HTERT RPE-1 (cell line): ENCODE results near the gene LTBP1.

Experiments used
- in situ Hi-C: fragments of 300-500 bp; cut with MboI; formaldehyde crosslinking; loops from 4 replicates; pipeline ENCODE4 v1.14.3; 2020; ENCODE audit warnings: low sequenced_read_pairs

The LTBP1 gene

DNA sequence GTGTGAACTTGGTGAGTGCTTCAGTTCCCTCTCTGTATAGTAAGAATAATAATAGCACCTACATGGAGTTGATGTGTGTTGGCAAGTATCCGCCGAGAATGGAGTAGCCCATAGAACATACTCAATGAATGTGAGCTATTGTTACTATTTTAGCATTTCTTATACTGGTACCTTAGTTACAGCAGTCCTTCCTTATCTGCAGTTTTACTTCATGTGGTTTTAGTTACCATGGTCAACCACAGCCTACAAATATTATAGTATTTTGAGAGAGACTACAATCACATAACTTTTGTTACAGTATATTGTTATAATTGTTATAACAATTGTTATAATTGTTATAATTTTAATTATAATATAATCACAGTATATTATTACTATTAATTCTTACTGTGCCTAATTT lies 377.2 kb downstream of the LTBP1 start:
- in situ Hi-C loops = no loop called here

DNA sequence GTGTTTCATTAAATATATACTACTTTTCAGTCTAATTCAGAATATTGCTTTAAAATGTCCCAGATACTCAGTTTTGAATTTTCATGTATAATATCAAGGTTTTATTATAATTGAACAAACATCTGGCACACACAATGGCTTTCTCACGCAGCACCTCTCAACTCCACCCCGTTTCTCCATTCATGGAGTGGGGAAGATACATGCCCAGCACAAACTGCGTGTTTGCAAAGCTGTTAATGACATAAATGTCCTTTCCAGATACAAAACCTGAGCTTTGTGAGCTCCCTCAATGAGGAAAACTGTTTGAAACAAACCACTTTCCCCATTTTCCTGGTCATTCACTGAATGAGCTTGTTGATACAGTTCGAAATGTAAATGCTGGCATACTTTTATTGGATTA lies 379.3 kb downstream of the LTBP1 start:
- in situ Hi-C loops = no loop called here

DNA sequence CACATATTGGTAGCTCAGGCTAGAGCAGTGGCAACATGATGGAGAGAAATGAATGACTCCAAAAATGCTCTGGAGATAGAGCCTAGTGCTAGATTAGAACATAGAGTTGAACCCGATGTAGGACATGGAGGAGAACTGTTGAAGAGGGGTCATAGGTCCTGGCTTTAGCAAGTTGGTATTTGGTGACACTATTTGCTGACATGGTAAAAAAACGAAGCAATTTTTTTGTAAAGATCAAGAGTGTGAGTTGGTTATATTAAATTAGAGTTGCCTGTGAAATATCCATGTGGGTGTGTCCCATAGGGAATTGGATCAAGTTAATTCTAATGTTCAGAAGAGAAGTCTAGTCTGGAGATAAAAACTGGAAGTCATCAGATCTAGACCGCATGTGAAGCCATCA lies 386.7 kb downstream of the LTBP1 start:
- in situ Hi-C loops = no loop called here

DNA sequence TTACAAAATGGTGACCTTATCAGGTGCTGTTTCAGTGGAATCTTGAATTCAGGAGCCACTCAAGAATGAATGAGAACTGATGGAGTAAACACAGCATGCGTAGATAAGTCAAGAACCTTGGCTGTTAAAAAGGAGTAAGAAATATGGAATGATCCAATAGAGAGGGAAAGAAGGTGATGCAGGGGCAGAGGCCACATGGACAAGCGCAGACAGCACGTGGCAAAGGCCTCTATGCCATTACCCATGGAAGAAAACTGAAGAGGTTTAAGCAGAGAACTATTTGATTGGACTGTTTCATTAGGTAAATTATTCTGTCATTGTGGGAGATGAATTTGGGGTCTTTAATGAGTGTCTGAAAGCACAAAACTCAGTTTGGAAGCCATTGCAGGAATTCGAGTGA lies 387.3 kb downstream of the LTBP1 start:
- in situ Hi-C loops = no loop called here

DNA sequence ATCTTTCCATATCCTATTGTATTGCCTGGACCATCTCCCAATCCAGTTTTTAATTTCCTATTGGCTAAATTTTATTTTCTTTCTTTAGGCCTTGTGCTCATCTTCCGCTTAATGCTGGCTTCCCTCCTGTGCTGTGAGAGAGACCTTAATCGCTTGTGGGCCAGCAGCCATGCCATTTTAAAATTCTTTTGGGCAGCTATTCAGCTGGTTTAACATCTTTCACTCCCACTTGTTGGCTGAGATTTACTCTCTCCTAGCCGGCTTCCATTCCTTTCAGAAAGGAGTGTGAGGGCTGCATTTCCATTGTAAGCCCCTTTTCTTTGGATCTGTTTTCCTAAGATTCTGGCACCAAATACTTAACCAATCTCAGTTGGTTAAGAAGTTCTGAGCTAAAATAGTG lies 388.8 kb downstream of the LTBP1 start:
- in situ Hi-C loops = no loop called here

DNA sequence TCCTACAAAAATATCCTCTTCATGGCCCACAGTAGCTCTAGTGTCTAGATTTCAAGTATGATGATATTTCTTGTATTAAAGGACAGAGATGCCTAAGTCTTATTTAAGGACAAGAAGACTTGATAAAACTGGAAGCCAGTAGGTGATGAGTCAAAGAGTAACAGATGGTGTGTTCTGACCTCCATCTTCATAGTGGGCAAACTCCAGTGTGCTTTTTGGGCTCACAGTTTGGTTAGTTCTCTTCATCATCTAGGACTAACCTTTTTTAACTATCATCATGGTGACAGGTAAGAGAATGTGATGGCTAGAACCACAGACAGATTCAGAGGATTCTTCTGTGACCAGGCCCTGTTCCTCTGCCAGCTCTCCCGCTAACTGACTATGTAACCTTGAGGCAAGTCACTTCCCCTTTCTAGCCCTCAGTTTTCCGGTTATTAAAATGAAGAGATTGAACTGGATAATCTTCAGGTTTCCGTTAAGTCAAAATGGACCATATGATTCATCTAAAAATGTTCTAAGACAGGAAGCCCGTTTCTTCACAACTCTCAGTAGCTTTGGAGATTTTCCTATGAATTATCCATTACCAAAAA lies 389.4 kb downstream of the LTBP1 start:
- in situ Hi-C loops = no loop called here

DNA sequence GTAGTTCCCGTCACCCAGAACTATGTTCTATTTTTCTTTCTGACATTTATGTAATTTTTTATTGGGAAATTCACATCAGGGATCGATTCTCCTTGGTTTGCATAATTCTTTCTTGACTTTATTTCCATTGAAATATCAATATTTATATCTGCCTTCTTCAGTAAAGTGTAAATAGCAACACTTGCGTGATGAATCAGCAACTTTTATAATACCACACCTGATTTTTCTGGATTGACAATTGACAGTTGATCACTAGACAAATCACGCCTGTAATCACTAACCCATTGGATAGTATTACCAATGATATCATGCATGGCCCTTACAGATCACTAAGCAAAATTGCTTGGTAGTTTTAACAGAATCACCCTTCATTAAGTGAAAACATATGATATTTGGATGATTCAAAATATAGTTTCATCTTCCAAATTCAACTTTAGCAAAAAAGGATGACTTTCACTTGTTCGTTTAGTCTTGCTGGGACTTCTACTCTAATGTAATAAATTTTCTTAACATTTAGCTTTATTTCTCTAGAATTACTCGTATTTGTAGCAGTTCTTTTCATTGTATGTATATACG lies 390.7 kb downstream of the LTBP1 start:
- in situ Hi-C loops = no loop called here

DNA sequence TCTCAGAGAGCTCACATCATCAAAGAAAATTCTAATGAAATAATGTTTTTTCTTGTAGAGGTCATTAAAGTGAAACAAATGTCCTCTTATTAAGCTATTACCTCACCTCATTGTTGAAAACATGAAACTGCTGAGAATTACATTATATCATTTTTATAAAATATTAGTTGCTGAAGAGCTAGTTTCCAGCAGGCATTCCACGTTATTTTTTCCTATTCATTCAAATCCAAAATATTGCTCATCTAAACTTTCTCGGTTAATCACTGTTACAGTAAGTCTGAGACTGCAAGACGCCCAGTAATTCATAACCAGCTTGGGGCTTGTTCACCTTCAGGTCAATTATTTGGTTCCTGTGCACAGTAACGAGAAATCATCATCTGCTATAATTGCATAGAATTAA lies 391.2 kb downstream of the LTBP1 start:
- in situ Hi-C loops = no loop called here

DNA sequence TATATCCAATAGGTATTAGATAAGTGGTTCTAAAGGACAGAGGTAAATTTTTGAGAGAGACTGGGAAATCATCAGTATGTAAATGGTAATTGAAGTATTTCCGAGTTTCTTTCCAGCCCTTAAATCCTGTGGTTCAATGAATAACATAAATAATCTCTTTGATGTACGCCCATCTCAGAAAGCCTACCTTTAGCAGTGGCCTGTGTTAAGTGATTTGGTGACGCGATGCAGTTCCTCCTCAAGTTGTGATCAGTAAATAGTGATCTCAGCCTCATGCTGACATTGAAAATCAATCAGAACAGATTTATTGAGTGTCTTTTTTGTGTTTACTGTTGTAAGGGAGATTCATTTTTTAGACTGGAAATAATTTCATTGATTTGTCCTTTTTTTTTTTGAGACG lies 392.5 kb downstream of the LTBP1 start:
- in situ Hi-C loops = no loop called here

DNA sequence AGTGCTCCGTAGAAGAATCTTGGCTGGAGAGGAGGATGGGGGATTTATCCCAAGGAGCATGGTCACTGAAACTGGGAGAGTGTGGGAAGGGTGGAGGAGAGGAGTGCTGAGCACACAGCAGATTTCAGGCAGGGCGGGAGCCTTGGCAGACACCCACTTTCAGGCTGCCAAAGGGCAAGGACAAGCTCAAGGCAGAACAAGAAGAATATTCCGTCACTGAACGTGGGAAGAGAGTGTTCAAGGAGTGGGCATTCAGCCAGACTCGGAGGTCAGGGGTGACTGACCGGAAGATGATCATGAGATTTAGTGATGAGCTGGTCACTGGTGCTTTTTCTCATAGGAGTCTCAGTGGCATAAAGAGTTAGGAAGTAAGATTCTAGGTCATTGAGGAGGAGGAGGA lies 393.5 kb downstream of the LTBP1 start:
- in situ Hi-C loops = no loop called here

DNA sequence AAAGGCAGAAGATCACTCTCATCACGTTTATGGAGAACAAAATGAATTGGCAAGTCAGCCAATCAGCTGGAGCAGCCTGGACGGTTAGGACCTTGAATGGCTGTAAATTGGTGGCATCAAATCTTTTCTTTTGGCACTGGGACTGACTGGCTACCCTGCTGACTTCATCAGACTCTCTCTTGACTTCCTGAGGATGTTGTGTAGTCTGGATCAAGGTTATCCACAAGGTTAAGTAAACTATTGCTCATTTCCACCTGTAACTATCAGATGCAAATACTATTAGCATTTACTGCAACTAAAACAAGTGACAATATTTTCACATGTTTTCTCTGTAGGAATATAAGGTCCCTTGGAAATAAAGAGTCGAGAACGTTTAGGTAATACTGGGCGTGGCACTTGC lies 395.4 kb downstream of the LTBP1 start:
- in situ Hi-C loops = no loop called here

DNA sequence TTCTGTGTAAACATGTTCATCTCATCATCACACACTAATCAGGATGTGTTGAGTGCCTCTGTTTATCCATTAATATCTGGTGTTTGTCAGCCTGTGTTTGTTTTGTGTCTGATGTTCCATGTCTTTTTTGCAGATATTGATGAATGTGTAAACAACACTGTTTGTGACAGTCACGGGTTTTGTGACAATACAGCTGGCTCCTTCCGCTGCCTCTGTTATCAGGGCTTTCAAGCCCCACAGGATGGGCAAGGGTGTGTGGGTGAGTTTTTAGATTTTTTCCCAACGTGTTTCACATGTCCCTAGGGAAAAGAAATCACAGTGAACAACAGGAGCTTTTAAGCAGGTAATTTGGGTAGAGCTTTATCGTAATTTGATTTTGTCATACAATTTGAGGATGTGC lies 396.0 kb downstream of the LTBP1 start:
- in situ Hi-C loops = no loop called here

DNA sequence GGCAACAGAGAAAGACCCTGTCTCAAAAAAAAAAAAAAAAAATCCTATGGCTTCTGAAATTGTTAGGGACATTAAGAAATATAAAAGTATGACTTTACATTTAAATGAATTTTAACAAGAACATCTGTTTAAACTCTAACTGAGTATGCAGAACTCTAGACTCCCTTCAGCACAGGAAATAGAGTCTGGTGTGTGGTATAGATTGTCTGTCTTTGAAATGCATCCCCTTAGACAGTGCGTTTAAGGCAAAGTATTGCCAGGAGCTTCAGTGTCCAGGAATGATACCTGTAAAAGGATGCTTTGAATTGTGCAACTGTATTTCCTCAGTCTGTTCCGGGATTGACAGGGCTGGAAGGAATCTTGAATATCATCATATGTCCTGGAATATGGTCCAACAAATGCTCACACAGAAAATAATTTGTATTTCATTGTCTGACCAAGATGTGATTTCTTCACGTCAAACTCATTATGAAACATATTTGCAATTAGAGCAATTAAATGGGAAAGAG lies 396.7 kb downstream of the LTBP1 start:
- in situ Hi-C loops = no loop called here

DNA sequence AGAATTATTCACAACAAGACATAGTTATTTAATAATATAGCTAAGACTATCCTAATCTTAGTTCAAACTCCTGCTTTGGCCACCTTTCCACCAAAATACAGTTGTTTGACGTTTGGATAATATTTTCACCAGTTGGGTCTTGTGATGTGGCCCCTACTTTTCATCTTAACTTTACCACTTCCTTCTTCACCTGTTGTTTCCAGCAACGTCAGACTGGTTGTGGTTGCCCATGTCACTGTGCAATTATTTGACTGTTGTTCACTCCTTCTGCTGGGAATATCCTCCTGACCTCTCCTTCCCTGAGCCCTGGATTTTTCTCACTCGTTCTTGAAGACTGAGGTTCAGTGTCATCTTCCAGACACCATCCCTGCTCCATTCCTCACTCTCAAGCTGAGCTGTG lies 397.5 kb downstream of the LTBP1 start:
- in situ Hi-C loops = no loop called here

DNA sequence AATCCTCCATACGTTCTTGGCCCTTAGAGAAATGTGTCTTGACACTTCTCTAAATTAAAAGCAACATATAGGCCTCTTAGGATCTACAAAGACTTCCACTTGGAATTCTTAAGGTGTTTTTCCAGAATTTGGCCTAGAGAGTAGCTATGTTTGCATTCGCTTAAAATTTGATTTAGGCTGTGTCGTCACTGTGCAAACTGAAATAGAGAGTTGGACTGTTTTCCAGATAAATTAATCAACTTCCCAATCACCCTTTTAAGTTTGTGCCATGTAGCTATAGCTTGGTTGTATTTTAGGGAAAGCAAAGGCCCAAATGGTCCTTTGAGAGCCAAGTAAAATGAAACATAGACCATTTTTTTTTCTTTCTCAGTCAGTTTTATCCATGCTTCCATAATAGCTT lies 401.1 kb downstream of the LTBP1 start:
- in situ Hi-C loops = no loop called here

DNA sequence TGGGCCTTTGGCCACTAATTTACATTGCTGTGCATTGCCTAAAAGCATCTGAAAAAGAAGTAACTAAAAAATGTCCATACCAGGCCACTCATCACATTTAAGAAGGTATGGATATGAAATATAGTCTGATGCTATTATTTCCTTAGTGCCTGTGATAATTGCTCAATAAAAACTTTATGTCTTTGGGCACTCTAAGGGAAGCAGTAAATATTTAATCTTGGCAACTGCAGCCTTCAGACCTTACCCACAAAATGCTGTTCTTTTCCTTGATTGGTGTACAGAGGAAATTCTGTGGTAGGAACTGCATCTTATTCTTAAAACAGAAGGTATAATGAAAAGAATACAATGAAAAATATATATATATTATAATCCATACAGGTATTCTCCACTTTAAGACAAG lies 403.9 kb downstream of the LTBP1 start:
- in situ Hi-C loops = no loop called here

DNA sequence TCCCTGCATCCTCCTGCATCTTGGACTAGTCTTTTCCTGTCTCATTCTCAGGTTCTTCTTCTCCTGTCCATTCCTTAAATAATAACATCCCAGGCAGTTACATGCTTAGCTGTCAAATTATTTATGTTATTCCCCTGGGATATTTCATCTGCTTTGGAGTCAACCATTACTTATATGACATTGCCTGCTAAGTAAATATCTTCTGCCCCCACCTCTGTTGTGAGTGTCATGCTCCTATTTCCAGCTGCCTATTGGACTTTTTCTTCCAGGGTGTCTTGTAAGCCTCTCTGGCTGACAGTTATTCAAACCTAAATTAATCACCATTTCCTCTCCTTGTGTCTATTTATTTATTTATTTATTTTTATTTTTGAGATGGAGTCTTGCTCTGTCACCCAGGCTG lies 405.0 kb downstream of the LTBP1 start:
- in situ Hi-C loops = no loop called here

DNA sequence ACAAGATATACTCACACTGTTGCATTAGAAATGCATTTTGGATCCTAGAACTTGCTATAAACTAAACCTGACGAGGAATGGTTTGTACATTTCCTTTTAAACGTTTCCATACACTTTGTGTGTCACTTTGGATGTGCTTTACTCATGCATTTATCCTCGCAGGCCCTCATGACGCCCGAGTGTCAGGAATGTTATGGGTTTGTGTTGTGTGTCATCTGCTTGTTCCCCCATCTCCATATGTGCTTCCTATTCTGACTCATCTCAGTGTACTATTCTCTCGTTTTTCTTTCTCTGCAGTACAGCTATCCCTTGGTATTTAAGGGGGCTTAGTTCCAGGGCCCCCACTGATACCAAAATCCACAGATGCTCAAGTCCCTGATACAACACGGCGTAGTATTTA lies 408.2 kb downstream of the LTBP1 start:
- in situ Hi-C loops = no loop called here

DNA sequence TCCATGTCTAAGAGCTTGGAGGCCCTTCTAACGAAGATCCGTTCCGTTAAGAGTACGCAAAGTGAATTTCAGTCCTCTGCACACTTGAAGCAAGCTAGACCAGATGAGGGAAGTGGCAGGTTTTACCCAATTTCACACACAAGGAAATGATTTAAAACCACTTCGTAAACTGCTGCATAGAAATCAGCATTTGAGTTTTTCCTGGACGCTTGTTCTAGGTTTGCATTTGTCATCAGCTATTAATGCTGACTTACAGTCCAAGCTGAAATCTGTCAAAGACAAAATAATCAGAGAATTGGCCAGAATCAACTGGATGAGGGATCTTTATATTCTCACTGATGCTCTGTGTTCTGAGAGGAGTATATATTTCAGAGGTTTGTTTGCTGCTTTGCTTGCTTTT lies 412.1 kb downstream of the LTBP1 start:
- in situ Hi-C loops = no loop called here

DNA sequence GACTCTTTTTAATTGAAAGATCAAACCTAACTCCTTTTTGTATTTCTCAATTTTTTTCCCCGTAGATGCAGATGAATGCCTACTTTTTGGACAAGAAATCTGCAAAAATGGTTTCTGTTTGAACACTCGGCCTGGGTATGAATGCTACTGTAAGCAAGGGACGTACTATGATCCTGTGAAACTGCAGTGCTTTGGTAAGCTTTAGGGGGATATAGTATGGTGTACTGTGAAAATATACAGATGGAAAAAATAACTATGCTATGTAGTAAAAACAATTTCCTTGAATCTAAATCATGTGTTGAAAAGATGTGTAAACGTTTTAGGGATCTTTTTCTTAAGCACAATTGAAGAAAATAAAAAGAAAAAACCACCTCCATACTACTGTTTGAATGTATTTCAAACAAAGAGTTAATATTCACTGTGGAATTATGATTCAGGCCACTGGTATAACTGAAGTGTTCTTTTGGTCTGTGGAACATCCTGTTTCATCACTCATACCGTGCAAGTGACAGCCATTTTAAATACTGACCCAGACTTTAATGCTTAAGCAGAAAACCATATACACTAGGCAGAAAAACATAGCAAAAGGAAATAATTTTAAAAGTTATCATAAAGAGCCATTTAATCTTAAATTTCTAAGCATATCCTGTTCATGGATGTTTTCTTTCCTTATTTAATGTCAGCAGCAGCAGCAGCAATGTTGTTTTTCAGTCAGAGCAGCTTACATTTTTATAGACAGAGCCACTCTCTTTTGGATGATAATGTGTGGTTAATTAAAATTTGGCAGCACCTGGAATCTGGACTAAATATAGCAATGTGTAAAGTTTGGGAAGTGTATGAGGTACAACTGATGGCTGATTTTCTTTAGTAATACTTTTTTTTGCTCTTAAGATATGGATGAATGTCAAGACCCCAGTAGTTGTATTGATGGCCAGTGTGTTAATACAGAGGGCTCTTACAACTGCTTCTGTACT lies 416.9 kb downstream of the LTBP1 start:
- in situ Hi-C loops = no loop called here

DNA sequence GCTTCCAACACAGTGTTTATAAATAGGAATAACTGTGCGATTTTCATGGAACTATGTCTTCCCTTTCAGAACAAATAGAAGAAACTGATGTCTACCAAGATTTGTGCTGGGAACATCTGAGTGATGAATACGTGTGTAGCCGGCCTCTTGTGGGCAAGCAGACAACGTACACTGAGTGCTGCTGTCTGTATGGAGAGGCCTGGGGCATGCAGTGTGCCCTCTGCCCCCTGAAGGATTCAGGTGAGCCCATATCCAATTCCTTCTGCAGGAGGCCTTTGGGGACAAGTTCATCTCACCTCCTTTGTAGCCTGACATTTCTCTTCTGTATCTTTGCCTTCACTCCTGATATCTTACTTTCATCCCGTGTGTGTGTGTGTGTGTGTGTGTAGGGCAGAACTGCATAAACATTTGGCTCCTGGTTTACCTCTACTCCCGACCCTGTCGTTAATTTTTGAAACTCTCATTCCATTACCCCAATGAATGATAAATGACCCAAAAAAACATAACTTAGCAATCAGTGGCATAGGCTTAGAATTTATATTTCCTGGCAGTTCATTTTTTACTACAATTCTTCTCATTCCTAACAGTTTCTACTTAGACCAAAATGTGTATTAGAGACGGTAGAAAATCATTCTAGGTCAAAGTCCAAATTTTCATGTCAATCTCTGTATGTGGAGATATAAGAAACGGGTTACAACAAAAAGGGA lies 418.7 kb downstream of the LTBP1 start:
- in situ Hi-C loops = no loop called here
